ENCODE data around the gene LCK. TPM values are rescaled to one million over a fixed set of nuclear protein-coding genes. Genes with fewer than 3 reads are reported as not detected.

LCK gene
- total and polyA plus RNA-seq, 9 of the 15 experiments (the other 6 are each of a cell fraction or from before 2014, with no cell fraction given), result 0.04 to 0.47 (median 0.13) TPM; not detected in 6

DNA sequence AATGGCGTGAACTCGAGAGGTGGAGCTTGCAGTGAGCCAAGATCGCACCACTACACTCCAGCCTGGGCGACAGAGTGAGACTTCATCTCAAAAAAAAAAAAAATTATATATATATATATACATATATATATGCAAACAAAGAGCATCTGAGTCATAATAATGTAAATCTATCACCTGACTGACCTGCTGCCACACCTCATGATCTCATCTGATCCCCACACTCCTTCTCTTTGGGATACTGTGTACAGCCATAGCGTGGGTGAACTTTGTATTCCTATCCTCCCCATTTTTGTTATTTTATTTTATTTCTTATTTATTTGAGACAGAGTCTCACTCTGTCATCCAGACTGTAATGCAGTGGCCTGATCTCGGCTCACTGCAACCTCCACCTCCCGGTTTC is 38.2 kb downstream of the LCK start:
- no peak for FAIRE-seq
- no peaks in the 10 kb centered on the region for H3K9me1 ChIP-seq (ENCODE audit: control insufficient read depth, insufficient read depth, low read length)
- ChIA-PET CTCF (ENCODE audit: low intra/inter-chr PET ratio) (no interaction called here), POLR2A (interaction anchor here (0.8 to 4.1 kb wide), 2 partner anchors 9 to 216 kb away, joined by 3 to 35 read pairs; partner anchors contain the start of gene TMEM39B)
- in situ Hi-C loops (cut with MboI), result no loop called here
- no peak overlapping the region for H3K9ac ChIP-seq (ENCODE audit: insufficient read depth in 1 of 2, low read depth in 2 of 2, low read length in 2 of 2)
- DNase-seq (ENCODE audit: extremely low read depth in 1 of 4, low spot score in 3 of 4), result no peak
- TF ChIP-seq HEY1 (CRISPR knock-in tag; IDR thresholded peaks at IDR 0.05; ENCODE audit: borderline replicate concordance), result no peak
- TF ChIP-seq CAMTA2 (CRISPR knock-in tag; conservative IDR thresholded peaks at IDR 0.05), result no peak
- TF ChIP-seq, protein P1, sequence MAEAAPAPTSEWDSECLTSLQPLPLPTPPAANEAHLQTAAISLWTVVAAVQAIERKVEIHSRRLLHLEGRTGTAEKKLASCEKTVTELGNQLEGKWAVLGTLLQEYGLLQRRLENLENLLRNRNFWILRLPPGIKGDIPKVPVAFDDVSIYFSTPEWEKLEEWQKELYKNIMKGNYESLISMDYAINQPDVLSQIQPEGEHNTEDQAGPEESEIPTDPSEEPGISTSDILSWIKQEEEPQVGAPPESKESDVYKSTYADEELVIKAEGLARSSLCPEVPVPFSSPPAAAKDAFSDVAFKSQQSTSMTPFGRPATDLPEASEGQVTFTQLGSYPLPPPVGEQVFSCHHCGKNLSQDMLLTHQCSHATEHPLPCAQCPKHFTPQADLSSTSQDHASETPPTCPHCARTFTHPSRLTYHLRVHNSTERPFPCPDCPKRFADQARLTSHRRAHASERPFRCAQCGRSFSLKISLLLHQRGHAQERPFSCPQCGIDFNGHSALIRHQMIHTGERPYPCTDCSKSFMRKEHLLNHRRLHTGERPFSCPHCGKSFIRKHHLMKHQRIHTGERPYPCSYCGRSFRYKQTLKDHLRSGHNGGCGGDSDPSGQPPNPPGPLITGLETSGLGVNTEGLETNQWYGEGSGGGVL (CRISPR knock-in tag; IDR thresholded peaks at IDR 0.05), result no peak
- H3K4me2 ChIP-seq (ENCODE audit: insufficient read depth, low read length), result no peak overlapping the region
- H3K79me2 ChIP-seq (ENCODE audit: control insufficient read depth, insufficient read depth, low read length), result peaks cover 29% of the 10 kb centered on the region
- no peaks in the 10 kb centered on the region for H3K27me3 ChIP-seq (ENCODE audit: control insufficient read depth in 2 of 2, insufficient read depth in 2 of 2, low read length in 2 of 2)
- no peaks in the 10 kb centered on the region for H4K20me1 ChIP-seq (replicated peaks; ENCODE audit: control insufficient read depth, insufficient read depth, low read length)
- H3K4me1 ChIP-seq (replicated peaks in 1 of 2; ENCODE audit: control insufficient read depth in 2 of 2, insufficient read depth in 2 of 2, low read length in 2 of 2), result peaks cover 10 to 18% of the 10 kb centered on the region in 2 experiments; a peak in 4 of 5 replicates
- intact Hi-C loops (cut with micrococcal nuclease), result no loop called here
- no peak overlapping the region for H3K4me3 ChIP-seq
- no peak overlapping the region for H3K27ac ChIP-seq (ENCODE audit: extremely low read depth, low read depth, low read length)
- 89% methylated on average over 7 of the region's 7 CpGs for WGBS (ENCODE audit: insufficient coverage, low coverage, missing lambda C conversion rate)
- peak overlapping the region; percentile 52 for H2AFZ ChIP-seq (ENCODE audit: low read depth, low read length)
- ATAC-seq, result no peak
- H3K9me3 ChIP-seq (replicated peaks; ENCODE audit: control insufficient read depth, insufficient read depth, low read depth, low read length), result no peaks in the 10 kb centered on the region
- H3K36me3 ChIP-seq (ENCODE audit: control insufficient read depth, insufficient read depth, low read length), result peaks cover 2% of the 10 kb centered on the region; the same call in 2 of the 3 replicates
- BruUV-seq (replicated peaks), result no TSS peak

Measured in K562 (cell line).